Uterus (tissue), 4 donors: Measurements from ENCODE around the gene RIT2. TPM values are rescaled to one million over a fixed set of nuclear protein-coding genes. Genes with fewer than 3 reads are reported as not detected.

ENCODE experiments used
- DNase-seq, 2 donors: peaks; one replicate each; pipeline ENCODE4 v3.0.0-alpha.2; 2019 to 2020
- H3K27ac ChIP-seq, 2 donors: fragments of 200-600 bp; sonication (generic); 1 replicate in 1 of 2; 2 replicates in 1 of 2; pipeline ENCODE4 v1.5.1; 2016 to 2018
- H3K27me3 ChIP-seq, 2 donors: fragments of 200-600 bp; sonication (generic); one replicate each; pipeline ENCODE4 v1.5.1; 2018 to 2019; ENCODE audit warnings: control low read depth in 1 of 2
- H3K36me3 ChIP-seq, 2 donors: fragments of 200-600 bp; sonication (generic); one replicate each; pipeline ENCODE4 v1.5.1; 2019; ENCODE audit warnings: control low read depth in 1 of 2
- H3K4me1 ChIP-seq, 2 donors: fragments of 200-600 bp; sonication (generic); one replicate each; pipeline ENCODE4 v1.5.1; 2018 to 2019; ENCODE audit warnings: control low read depth in 1 of 2
- H3K4me3 ChIP-seq, 2 donors: fragments of 200-600 bp; sonication (generic); 1 replicate in 1 of 2; 2 replicates in 1 of 2; pipeline ENCODE4 v1.5.1; 2018 to 2019; ENCODE audit warnings: mild to moderate bottlenecking in 1 of 2
- H3K9me3 ChIP-seq, 2 donors: fragments of 200-600 bp; sonication (generic); one replicate each; pipeline ENCODE4 v1.5.1; 2019; ENCODE audit warnings: control low read depth in 1 of 2
- CTCF ChIP-seq, 4 experiments: fragments of 200-600 bp in 2 of 4; fragments of 450-650 bp in 2 of 4; sonication (generic) in 2 of 4; IDR thresholded peaks; one replicate each; pipeline ENCODE4 v1.5.1; 2016 to 2019; ENCODE audit warnings: antibody characterized with exemption in 4 of 4, mild to moderate bottlenecking in 2 of 4, moderate library complexity in 1 of 4
- POLR2A ChIP-seq, 2 donors: fragments of 450-650 bp; IDR thresholded peaks; one replicate each; pipeline ENCODE4 v1.6.1; 2016; ENCODE audit warnings: antibody characterized with exemption in 2 of 2, mild to moderate bottlenecking in 1 of 2, moderate library complexity in 1 of 2
- intact Hi-C: fragments of 100-400 bp; cut with DNase I; formaldehyde crosslinking; loops from one replicate; pipeline ENCODE4 v1.15.1; 2023; ENCODE audit warnings: low total_unique reads
- total RNA-seq, 4 donors: library from RNA; depleted of rRNA in 3 of 4; stranded (reverse); fragments of >200 nt in 3 of 4; gene quantifications; one replicate each; pipeline versions ENCODE4 v1.1.0 to v1.2.4, GENCODE V29; 2014 to 2023
- donor health status: DM: yes; HTN: yes; CAD: no.

Gene RIT2
- total RNA-seq, 4 donors from 2014 or later: not detected

GRCh38 chr18:42901161-42901560 lies 214.3 kb downstream of the RIT2 start:
- Histone ChIP-seq H3K4me1 (no peaks in the 10 kb centered on the region), H3K27ac (no peak overlapping the region), H3K4me3 (no peak overlapping the region), H3K9me3 (no peaks in the 10 kb centered on the region), H3K36me3 (no peaks in the 10 kb centered on the region), H3K27me3 (no peaks in the 10 kb centered on the region)
- no peak for DNase-seq
- no peak for TF ChIP-seq CTCF (IDR thresholded peaks at IDR 0.05)
- TF ChIP-seq POLR2A (IDR thresholded peaks at IDR 0.05): no peak
- intact Hi-C loops: no loop called here

GRCh38 chr18:42893977-42894376 lies 221.5 kb downstream of the RIT2 start:
- no peaks in the 10 kb centered on the region for H3K27me3 ChIP-seq
- TF ChIP-seq CTCF (IDR thresholded peaks at IDR 0.05): no peak
- TF ChIP-seq POLR2A (IDR thresholded peaks at IDR 0.05): no peak
- no peak overlapping the region for H3K27ac ChIP-seq
- no peak for DNase-seq
- H3K4me3 ChIP-seq: no peak overlapping the region
- H3K9me3 ChIP-seq: no peaks in the 10 kb centered on the region
- intact Hi-C loops: no loop called here
- H3K36me3 ChIP-seq: no peaks in the 10 kb centered on the region
- H3K4me1 ChIP-seq: peaks cover 0 to 4% of the 10 kb centered on the region in 2 donors

GRCh38 chr18:42892181-42892580 lies 223.3 kb downstream of the RIT2 start:
- Histone ChIP-seq H3K4me3 (no peak overlapping the region), H3K36me3 (no peaks in the 10 kb centered on the region), H3K9me3 (no peaks in the 10 kb centered on the region), H3K4me1 (peaks cover 0 to 4% of the 10 kb centered on the region in 2 donors), H3K27ac (no peak overlapping the region), H3K27me3 (no peaks in the 10 kb centered on the region)
- TF ChIP-seq POLR2A (IDR thresholded peaks at IDR 0.05) (no peak), CTCF (IDR thresholded peaks at IDR 0.05) (no peak)
- DNase-seq: no peak
- intact Hi-C loops: no loop called here

- TF ChIP-seq CTCF (IDR thresholded peaks at IDR 0.05) (no peak), POLR2A (IDR thresholded peaks at IDR 0.05) (no peak)
- no peaks in the 10 kb centered on the region for H3K36me3 ChIP-seq
- H3K9me3 ChIP-seq: no peaks in the 10 kb centered on the region
- H3K4me3 ChIP-seq: no peak overlapping the region
- H3K27me3 ChIP-seq: no peaks in the 10 kb centered on the region
- H3K27ac ChIP-seq: no peak overlapping the region
- H3K4me1 ChIP-seq: peaks cover 0 to 4% of the 10 kb centered on the region in 2 donors
- DNase-seq: no peak
- intact Hi-C loops: no loop called here
These were observed 223.8 kb downstream of the RIT2 start for GRCh38 chr18:42891705-42892104.

- intact Hi-C loops: no loop called here
- TF ChIP-seq CTCF (IDR thresholded peaks at IDR 0.05) (no peak), POLR2A (IDR thresholded peaks at IDR 0.05) (no peak)
These were observed 232.3 kb downstream of the RIT2 start for GRCh38 chr18:42883169-42883568.

More at GRCh38 chr18:42883169-42883568, 232.3 kb downstream of the RIT2 start:
- H3K27ac ChIP-seq: no peak overlapping the region
- no peaks in the 10 kb centered on the region for H3K36me3 ChIP-seq
- no peaks in the 10 kb centered on the region for H3K4me1 ChIP-seq
- no peak overlapping the region for H3K4me3 ChIP-seq
- DNase-seq: no peak
- no peaks in the 10 kb centered on the region for H3K9me3 ChIP-seq
- H3K27me3 ChIP-seq: peaks cover 0 to 4% of the 10 kb centered on the region in 2 donors
